ENCODE data around the gene NECTIN4. TPM values are rescaled to one million over a fixed set of nuclear protein-coding genes. Genes with fewer than 3 reads are reported as not detected.
A peak's percentile ranks its signal among the peaks of the same experiment; 100 is the strongest.

The NECTIN4 gene
- total and polyA plus RNA-seq, 10 of the 15 experiments (the other 5 are each of a cell fraction or from before 2014, with no cell fraction given): 2.8 to 8.7 (median 3.7) TPM

- TF ChIP-seq MTA3 (IDR thresholded peaks at IDR 0.05; ENCODE audit: borderline replicate concordance, low read length): peak; percentile 45; the same call in 1 of the 2 replicates
- TF ChIP-seq RFX5 (IDR thresholded peaks at IDR 0.05; ENCODE audit: low read depth, low read length): no peak
- TF ChIP-seq CBX3 (IDR thresholded peaks at IDR 0.05; ENCODE audit: borderline replicate concordance, low read depth): no peak
- TF ChIP-seq STAT3 (IDR thresholded peaks at IDR 0.05; ENCODE audit: low read depth, low read length): no peak
- TF ChIP-seq, protein P1, sequence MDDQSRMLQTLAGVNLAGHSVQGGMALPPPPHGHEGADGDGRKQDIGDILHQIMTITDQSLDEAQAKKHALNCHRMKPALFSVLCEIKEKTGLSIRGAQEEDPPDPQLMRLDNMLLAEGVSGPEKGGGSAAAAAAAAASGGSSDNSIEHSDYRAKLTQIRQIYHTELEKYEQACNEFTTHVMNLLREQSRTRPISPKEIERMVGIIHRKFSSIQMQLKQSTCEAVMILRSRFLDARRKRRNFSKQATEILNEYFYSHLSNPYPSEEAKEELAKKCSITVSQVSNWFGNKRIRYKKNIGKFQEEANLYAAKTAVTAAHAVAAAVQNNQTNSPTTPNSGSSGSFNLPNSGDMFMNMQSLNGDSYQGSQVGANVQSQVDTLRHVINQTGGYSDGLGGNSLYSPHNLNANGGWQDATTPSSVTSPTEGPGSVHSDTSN (IDR thresholded peaks at IDR 0.05; ENCODE audit: insufficient replicate concordance, low read depth, low read length): no peak
- TF ChIP-seq WRNIP1 (IDR thresholded peaks at IDR 0.05; ENCODE audit: borderline replicate concordance, low read depth, low read length): peak; percentile 30; the same call in 1 of the 2 replicates
- TF ChIP-seq EZH2 (IDR thresholded peaks at IDR 0.05; ENCODE audit: borderline replicate concordance, control insufficient read depth, low read depth, low read length): no peak
- no peak for TF ChIP-seq TCF7 (IDR thresholded peaks at IDR 0.05; ENCODE audit: borderline replicate concordance)
- TF ChIP-seq ESRRA (IDR thresholded peaks at IDR 0.05; ENCODE audit: low read length): 0 out of 2 replicates have a peak, but pooled peaks have one; percentile 30
- TF ChIP-seq ZNF384 (IDR thresholded peaks at IDR 0.05; ENCODE audit: borderline replicate concordance, low read depth, low read length): no peak
- peak; percentile 56 for TF ChIP-seq E4F1 (IDR thresholded peaks at IDR 0.05; ENCODE audit: borderline replicate concordance, partially characterized antibody)
- TF ChIP-seq BRCA1 (IDR thresholded peaks at IDR 0.05; ENCODE audit: low read depth, low read length): no peak
- TF ChIP-seq POU2F2 (IDR thresholded peaks at IDR 0.05; ENCODE audit: borderline replicate concordance, low read depth, low read length): peak; percentile 37; the same call in 1 of the 3 replicates
- 0 out of 2 replicates have a peak, but pooled peaks have one; percentile 19 for TF ChIP-seq ZBTB11 (CRISPR knock-in tag; IDR thresholded peaks at IDR 0.05)
- TF ChIP-seq KDM1A (IDR thresholded peaks at IDR 0.05; ENCODE audit: borderline replicate concordance): no peak
- no peak for TF ChIP-seq HDGF (IDR thresholded peaks at IDR 0.05)
- TF ChIP-seq ZBED1 (IDR thresholded peaks at IDR 0.05; ENCODE audit: borderline replicate concordance): peak; percentile 57
- TF ChIP-seq ZBTB4 (CRISPR knock-in tag; IDR thresholded peaks at IDR 0.05): no peak; the same call in 1 of the 2 replicates
- TF ChIP-seq TAF1 (IDR thresholded peaks at IDR 0.05; ENCODE audit: borderline replicate concordance, low read depth, low read length): peak; percentile 88
These were observed 43.4 kb downstream of the NECTIN4 start, which contains the start of gene USF1 (continued) for GRCh38 chr1:161045736-161046604.

Measured in GM12878 (cell line).